Measurements from ENCODE around the gene FKBP4. TPM values are rescaled to one million over a fixed set of nuclear protein-coding genes. Genes with fewer than 3 reads are reported as not detected.

FKBP4 gene
- total and polyA plus RNA-seq, 3 donors from 2014 or later: 64.2 to 154 (median 74.9) TPM

DNA sequence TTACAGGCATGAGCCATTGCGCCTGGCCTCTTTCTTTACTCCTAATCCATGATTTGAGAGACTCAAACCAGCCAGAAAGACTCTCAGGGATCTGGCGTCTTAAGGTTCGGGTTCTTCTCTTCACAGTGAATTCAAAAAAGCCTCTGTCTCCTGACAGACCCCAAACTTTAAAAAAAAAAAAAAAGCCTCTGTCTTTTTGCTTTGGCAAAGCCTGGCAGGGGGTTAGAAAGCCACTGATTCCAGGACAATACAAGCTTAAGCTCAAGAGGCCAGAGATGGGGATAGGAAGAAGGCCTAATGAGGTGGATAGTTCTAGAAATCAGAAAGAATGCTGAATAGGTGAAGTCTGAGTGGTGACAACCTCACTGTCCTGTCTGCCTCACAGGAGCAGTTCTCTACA, 31.3 kb downstream of the FKBP4 start:
- no peak for TF ChIP-seq POLR2A (IDR thresholded peaks at IDR 0.05)
- TF ChIP-seq, protein P1, sequence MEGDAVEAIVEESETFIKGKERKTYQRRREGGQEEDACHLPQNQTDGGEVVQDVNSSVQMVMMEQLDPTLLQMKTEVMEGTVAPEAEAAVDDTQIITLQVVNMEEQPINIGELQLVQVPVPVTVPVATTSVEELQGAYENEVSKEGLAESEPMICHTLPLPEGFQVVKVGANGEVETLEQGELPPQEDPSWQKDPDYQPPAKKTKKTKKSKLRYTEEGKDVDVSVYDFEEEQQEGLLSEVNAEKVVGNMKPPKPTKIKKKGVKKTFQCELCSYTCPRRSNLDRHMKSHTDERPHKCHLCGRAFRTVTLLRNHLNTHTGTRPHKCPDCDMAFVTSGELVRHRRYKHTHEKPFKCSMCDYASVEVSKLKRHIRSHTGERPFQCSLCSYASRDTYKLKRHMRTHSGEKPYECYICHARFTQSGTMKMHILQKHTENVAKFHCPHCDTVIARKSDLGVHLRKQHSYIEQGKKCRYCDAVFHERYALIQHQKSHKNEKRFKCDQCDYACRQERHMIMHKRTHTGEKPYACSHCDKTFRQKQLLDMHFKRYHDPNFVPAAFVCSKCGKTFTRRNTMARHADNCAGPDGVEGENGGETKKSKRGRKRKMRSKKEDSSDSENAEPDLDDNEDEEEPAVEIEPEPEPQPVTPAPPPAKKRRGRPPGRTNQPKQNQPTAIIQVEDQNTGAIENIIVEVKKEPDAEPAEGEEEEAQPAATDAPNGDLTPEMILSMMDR (IDR thresholded peaks at IDR 0.05): no peak
- 92 to 95% methylated on average over 3 of the region's 3 CpGs for WGBS, 2 donors
- H3K36me3 ChIP-seq (ENCODE audit: low read depth, missing control alignments): no peaks in the 10 kb centered on the region
- no peak overlapping the region for H3K27ac ChIP-seq
- H3K4me1 ChIP-seq: no peaks in the 10 kb centered on the region
- H3K4me3 ChIP-seq: no peak overlapping the region
- no peaks in the 10 kb centered on the region for H3K9me3 ChIP-seq
- intact Hi-C loops (cut with DNase I; ENCODE audit: low total_unique reads): no loop called here
- no peaks in the 10 kb centered on the region for H3K27me3 ChIP-seq
- no peak for DNase-seq

DNA sequence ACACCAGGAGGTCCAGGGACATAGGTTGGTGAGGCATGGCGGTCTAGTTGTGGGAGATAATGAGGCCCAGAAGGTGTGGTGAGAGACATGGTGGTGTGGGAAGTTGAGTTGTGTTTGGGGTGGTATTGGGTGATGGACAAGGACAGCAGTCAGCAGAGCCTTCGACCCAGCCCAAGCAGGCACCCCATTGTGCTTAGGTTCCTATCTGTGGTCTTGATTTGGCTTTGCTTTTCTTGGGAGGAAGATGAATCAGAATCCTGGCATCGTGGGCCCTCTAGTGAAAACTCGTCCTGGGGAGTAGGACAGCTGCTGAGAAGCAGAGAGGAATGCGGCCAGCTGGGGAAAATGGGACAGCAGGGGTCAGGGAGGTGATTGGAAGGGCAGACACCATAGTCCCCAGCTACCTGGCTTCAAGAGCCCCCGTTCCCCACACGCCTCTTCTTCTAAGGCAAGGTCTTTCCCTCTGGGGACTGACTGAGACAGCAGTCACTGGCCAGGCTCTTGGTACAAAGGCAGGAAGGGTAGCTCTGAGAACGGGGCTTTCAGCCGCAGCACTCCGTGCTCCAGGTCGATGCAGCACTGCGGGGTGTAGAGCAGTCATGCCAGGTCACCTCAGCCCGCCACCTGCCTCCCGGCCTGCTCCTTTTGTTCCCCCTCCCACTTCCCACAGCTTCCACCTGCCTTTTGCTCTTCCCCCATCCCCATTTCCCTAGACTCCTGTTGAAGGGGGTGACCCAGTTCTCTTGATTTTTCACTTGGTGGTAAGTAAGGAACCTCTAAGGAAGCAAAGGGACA, 32.1 kb downstream of the FKBP4 start:
- H3K27ac ChIP-seq: no peak overlapping the region
- no peak for DNase-seq
- H3K27me3 ChIP-seq: no peaks in the 10 kb centered on the region
- no peak for TF ChIP-seq POLR2A (IDR thresholded peaks at IDR 0.05)
- TF ChIP-seq, protein P1 (IDR thresholded peaks at IDR 0.05): no peak
- no peak overlapping the region for H3K4me3 ChIP-seq
- H3K36me3 ChIP-seq (ENCODE audit: low read depth, missing control alignments): no peaks in the 10 kb centered on the region
- 84 to 93% methylated on average over 14 of the region's 14 CpGs for WGBS, 2 donors
- no peaks in the 10 kb centered on the region for H3K9me3 ChIP-seq
- no peaks in the 10 kb centered on the region for H3K4me1 ChIP-seq
- intact Hi-C loops (cut with DNase I; ENCODE audit: low total_unique reads): no loop called here

DNA sequence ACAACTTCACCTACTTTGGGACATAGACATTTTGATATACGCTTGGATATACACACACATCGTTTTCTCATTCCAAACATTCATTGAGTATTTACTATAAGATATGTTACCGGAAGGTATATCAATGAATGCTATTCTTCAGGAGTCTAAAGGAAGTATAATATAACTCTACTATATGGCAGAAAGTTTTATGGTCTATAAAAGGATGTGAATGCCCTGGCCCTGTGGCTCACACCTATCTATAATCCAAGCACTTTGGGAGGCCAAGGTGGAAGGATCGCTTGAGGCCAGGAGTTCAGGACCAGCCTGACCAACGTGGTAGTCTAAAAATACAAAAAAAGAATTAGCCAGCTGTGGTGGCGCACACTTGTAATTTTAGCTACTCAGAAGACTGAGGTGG, 34.5 kb downstream of the FKBP4 start:
- H3K9me3 ChIP-seq: no peaks in the 10 kb centered on the region
- no peaks in the 10 kb centered on the region for H3K36me3 ChIP-seq (ENCODE audit: low read depth, missing control alignments)
- no peak for TF ChIP-seq POLR2A (IDR thresholded peaks at IDR 0.05)
- TF ChIP-seq, protein P1 (IDR thresholded peaks at IDR 0.05): no peak
- no peak for DNase-seq
- no peak overlapping the region for H3K27ac ChIP-seq
- H3K4me1 ChIP-seq: no peaks in the 10 kb centered on the region
- no peaks in the 10 kb centered on the region for H3K27me3 ChIP-seq
- no peak overlapping the region for H3K4me3 ChIP-seq
- intact Hi-C loops (cut with DNase I; ENCODE audit: low total_unique reads): no loop called here
- 92 to 95% methylated on average over 6 of the region's 6 CpGs for WGBS, 2 donors

DNA sequence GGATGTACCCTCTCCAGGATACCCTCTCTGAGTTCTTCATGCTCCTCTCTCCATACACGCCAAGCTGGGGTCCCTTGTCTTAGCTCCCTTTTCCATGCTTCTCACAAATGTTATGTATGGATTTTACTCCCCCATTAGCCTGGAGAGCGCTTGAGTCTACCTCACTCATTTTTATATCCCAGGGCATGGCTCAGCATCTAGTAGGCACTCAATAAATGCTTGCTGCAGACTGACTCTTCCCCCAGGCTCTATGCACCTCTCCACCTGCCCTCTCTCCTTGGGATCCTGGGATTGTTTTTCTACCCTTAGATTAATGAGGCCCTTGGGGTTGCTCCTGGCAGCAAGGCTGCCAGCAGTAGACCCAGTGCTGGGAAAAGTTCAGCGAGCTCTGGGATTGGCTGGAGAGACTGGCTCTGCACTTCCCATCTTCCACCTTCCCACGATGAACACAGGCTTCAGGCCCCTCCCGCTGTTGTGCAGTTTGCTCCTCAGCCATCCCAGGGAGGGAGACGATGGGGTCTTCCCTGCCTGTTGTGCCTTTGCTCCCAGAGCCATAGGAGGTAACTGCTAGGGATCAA, 37.9 kb downstream of the FKBP4 start:
- intact Hi-C loops (cut with DNase I; ENCODE audit: low total_unique reads): loop anchor here (10.0 kb wide), 1 partner anchor 102 kb away; no protein-coding TSS in a partner anchor
- DNase-seq: no peak
- TF ChIP-seq, protein P1 (IDR thresholded peaks at IDR 0.05): no peak
- TF ChIP-seq POLR2A (IDR thresholded peaks at IDR 0.05): no peak
- Histone ChIP-seq H3K27me3 (no peaks in the 10 kb centered on the region), H3K27ac (no peak overlapping the region), H3K9me3 (no peaks in the 10 kb centered on the region), H3K4me1 (peaks cover 9% of the 10 kb centered on the region), H3K4me3 (no peak overlapping the region), H3K36me3 (ENCODE audit: low read depth, missing control alignments) (no peaks in the 10 kb centered on the region)
- WGBS, 2 donors: 62 to 74% methylated on average over 6 of the region's 6 CpGs
